Muscle layer of duodenum (tissue), 2 donors: Measurements from ENCODE around the gene IBTK.
A peak's percentile ranks its signal among the peaks of the same experiment; 100 is the strongest.
"Not testable (repeated sequence)": the region's sequence is repeated elsewhere in the genome, so short reads cannot be mapped to it uniquely, and the experiment has no call there.

Experiments used
- H3K27ac ChIP-seq: one replicate; pipeline ENCODE4 v1.7.0; 2013; ENCODE audit warnings: mild to moderate bottlenecking, low read length
- H3K27me3 ChIP-seq: one replicate; pipeline ENCODE4 v1.7.0; 2013; ENCODE audit warnings: low read depth, mild to moderate bottlenecking, control low read depth, low read length
- H3K36me3 ChIP-seq, 2 donors: one replicate each; pipeline ENCODE4 v1.7.0; 2013; ENCODE audit warnings: low read length in 2 of 2, control low read depth in 1 of 2, mild to moderate bottlenecking in 1 of 2; ENCODE audit not compliant: insufficient read depth in 2 of 2, control insufficient read depth in 1 of 2
- H3K4me1 ChIP-seq, 2 donors: one replicate each; pipeline ENCODE4 v1.7.0; 2013; ENCODE audit warnings: low read length in 2 of 2, mild to moderate bottlenecking in 2 of 2, control low read depth in 1 of 2, moderate library complexity in 1 of 2; ENCODE audit not compliant: insufficient read depth in 2 of 2, control insufficient read depth in 1 of 2
- H3K4me3 ChIP-seq, 2 donors: one replicate each; pipeline ENCODE4 v1.7.0; 2013; ENCODE audit warnings: low read length in 2 of 2, low read depth in 1 of 2, mild to moderate bottlenecking in 1 of 2
- H3K9me3 ChIP-seq, 2 donors: one replicate each; pipeline ENCODE4 v1.7.0; 2013; ENCODE audit warnings: low read length in 2 of 2, control low read depth in 1 of 2, mild to moderate bottlenecking in 1 of 2; ENCODE audit not compliant: control insufficient read depth in 1 of 2
- donor health status: healthy.

Gene IBTK

GRCh38 chr6:82172594-82172993 lies 75.0 kb downstream of the IBTK start:
- Histone ChIP-seq H3K27ac (no peak overlapping the region), H3K9me3 (no peaks in the 10 kb centered on the region), H3K27me3 (no peaks in the 10 kb centered on the region), H3K4me1 (no peaks in the 10 kb centered on the region), H3K36me3 (peaks cover 28 to 31% of the 10 kb centered on the region in 2 donors), H3K4me3 (no peak overlapping the region)

DNA sequence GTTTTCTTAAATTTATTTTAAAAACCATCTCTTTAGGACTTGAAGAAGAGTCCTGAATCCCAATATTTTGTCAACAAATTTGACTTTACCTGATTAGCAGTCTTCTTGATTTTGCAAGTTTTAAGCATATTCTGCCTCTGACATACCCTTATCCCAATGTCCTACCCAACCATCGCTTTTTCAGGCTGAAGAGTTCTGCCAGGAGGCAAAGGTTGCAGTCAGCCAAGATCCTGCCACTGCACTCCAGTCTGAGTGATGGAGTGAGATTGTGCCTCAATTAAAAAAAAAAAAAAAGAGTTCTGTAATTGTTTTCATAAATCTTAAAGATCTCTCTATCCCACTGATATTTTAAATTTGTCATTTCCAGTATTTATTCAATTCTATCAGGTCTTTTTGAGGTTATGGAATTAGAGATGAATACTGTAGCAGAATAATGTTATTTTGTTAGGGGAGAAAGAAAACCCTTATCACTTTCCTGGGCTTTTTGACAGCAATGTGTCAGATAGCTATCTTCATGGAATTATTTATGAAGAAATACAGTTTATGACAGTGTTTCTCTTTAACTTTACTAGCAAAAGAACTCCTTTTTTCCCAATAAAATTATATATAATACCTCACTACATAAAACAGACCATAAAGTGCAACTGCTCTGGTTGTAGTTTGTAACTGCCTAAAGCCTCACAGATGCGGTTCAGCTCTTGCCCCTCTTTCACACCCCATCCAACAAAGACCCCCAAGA lies 78.2 kb downstream of the IBTK start:
- Histone ChIP-seq H3K36me3 (peaks cover 23 to 30% of the 10 kb centered on the region in 2 donors), H3K4me1 (no peaks in the 10 kb centered on the region), H3K9me3 (no peaks in the 10 kb centered on the region), H3K4me3 (no peak overlapping the region), H3K27me3 (no peaks in the 10 kb centered on the region), H3K27ac (no peak overlapping the region)

DNA sequence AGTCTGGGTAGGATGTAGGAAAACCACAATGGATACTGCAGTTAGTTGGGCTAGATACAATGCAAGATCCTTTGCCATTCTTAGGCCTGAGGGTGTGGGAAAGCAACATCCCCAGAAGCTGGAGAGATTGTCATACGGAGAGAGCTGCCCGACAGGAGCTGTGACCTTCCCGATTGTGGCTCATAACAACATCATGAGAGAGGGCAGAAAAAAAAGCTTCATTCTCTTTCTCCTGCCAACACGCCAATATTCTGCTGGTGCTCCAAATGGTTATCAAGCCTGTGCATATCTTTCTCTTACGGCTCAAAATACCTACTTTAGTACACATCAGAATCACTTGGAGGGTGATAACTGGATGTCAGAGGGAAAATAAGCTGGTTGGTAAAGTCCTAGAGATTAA lies 81.1 kb downstream of the IBTK start:
- Histone ChIP-seq H3K36me3 (peaks cover 10 to 12% of the 10 kb centered on the region in 2 donors), H3K27me3 (no peaks in the 10 kb centered on the region), H3K4me3 (no peak overlapping the region), H3K9me3 (no peaks in the 10 kb centered on the region), H3K27ac (no peak overlapping the region), H3K4me1 (no peaks in the 10 kb centered on the region)

DNA sequence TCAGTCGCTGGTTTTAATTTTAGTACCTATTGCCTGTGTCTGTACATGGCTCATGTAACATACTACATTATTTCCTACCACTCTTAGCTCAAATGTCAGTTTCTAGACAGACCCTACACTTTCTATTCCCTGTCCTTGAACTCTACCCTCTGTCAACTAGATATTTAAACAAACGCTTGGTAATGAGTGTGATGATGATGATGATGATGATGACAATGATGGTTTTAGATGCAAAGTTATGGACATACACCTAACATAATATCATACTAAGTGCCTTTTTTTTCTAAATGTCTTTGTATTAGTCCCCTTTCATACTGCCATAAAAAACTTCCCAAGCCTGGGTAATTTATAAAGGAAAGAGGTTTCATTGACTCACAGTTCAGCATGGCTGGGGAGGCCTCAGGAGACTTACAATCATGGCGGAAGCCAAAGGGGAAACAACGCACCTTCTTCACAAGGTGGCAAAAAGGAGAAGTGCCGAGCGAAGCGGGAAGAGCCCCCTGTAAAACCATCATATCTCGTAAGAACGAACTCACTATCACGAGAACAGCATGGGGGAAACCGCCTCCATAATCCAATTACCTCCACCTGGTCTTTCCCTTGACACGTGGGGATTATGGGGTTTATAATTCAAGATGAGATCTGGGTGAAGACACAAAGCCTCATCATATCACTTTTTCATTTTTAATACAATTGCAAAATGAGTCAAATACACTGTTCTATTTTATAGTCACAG lies 87.1 kb downstream of the IBTK start:
- Histone ChIP-seq H3K9me3 (no peaks in the 10 kb centered on the region), H3K4me1 (no peaks in the 10 kb centered on the region), H3K36me3 (no peaks in the 10 kb centered on the region), H3K27ac (no peak overlapping the region), H3K27me3 (no peaks in the 10 kb centered on the region), H3K4me3 (no peak overlapping the region)

- H3K27me3 ChIP-seq, H3K36me3 ChIP-seq, H3K9me3 ChIP-seq, H3K4me3 ChIP-seq, H3K4me1 ChIP-seq, H3K27ac ChIP-seq: not testable (repeated sequence)
These were observed 94.8 kb downstream of the IBTK start for GRCh38 chr6:82152786-82153185.

GRCh38 chr6:82151147-82151546 lies 96.4 kb downstream of the IBTK start:
- H3K9me3 ChIP-seq, H3K4me3 ChIP-seq, H3K27me3 ChIP-seq, H3K27ac ChIP-seq, H3K36me3 ChIP-seq, H3K4me1 ChIP-seq: not testable (repeated sequence)

- Histone ChIP-seq H3K4me1 (no peaks in the 10 kb centered on the region), H3K36me3 (peaks cover 0 to 5% of the 10 kb centered on the region in 2 donors), H3K27me3 (no peaks in the 10 kb centered on the region), H3K4me3 (no peak overlapping the region), H3K27ac (no peak overlapping the region), H3K9me3 (no peaks in the 10 kb centered on the region)
These were observed 101.6 kb downstream of the IBTK start for GRCh38 chr6:82145926-82146452.

- Histone ChIP-seq H3K27ac (no peak overlapping the region), H3K27me3 (no peaks in the 10 kb centered on the region), H3K4me1 (no peaks in the 10 kb centered on the region), H3K4me3 (no peak overlapping the region), H3K9me3 (no peaks in the 10 kb centered on the region), H3K36me3 (peaks cover 0 to 5% of the 10 kb centered on the region in 2 donors)
These were observed 102.6 kb downstream of the IBTK start for GRCh38 chr6:82144852-82145340.

DNA sequence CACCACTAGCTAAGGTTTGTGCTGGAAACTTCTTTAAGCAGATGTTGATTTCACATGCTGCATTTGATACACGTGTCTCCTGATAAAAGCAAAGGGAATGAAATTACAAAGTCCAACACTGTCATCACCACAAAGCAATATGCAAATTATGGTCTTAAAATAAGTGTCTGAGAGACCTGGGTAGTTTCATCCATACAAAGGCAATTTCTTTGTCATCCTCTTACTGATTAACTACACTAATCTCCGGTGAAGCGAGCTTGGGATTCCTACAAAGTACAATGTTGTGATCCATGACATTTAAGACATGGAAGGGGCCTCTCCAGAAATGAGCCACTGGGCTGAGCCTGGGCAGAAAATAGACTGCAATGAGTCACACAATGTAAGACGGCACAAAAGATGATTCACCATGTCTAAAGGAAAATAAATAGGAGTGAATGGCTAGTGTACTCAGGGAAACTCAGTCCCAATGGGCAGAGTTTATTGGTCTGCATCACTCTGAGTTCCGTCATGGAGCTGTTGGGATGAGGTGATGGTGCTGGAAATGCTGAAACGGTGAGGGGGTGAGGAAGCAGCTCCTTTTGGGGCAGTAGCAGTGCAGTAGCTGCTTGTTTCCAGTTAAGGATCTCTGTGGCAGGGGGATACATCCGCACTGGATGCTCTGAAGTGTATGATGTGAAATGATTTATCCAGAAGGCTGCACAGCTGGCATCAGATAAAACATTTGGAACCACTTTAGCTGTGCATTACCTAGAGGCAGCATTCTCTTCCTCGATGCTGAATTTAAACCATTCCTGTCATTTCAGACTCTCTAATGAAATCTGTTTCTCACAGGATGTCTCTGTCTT lies 103.3 kb downstream of the IBTK start:
- H3K36me3 ChIP-seq: peaks cover 0 to 5% of the 10 kb centered on the region in 2 donors
- no peaks in the 10 kb centered on the region for H3K4me1 ChIP-seq
- no peaks in the 10 kb centered on the region for H3K9me3 ChIP-seq
- no peaks in the 10 kb centered on the region for H3K27me3 ChIP-seq
- H3K27ac ChIP-seq: peak overlapping the region; percentile 15
- H3K4me3 ChIP-seq: no peak overlapping the region

- Histone ChIP-seq H3K27me3 (no peaks in the 10 kb centered on the region), H3K27ac (no peak overlapping the region), H3K4me3 (no peak overlapping the region), H3K9me3 (no peaks in the 10 kb centered on the region), H3K4me1 (no peaks in the 10 kb centered on the region), H3K36me3 (peaks cover 0 to 5% of the 10 kb centered on the region in 2 donors)
These were observed 104.5 kb downstream of the IBTK start for GRCh38 chr6:82143041-82143481.

DNA sequence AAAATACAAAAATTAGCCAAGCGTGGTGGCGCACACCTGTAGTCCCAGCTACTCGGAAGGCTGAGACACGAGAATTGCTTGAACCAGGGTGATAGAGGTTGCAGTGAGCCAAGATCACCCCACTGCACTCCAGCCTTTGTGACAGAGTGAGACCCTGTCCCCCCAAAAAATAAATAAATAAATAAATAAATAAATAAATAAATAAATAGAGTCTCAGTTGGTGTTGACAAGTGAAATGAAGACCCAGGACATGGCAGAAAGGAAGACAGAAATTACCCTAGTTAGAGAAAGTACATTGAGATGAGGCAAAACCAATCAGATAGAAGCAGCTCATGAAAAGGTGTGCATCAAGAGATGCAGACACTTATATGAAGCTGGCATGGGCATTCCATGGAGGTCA lies 105.0 kb downstream of the IBTK start:
- no peak overlapping the region for H3K4me3 ChIP-seq
- H3K27me3 ChIP-seq: no peaks in the 10 kb centered on the region
- H3K9me3 ChIP-seq: no peaks in the 10 kb centered on the region
- H3K27ac ChIP-seq: no peak overlapping the region
- H3K4me1 ChIP-seq: no peaks in the 10 kb centered on the region
- H3K36me3 ChIP-seq: peaks cover 0 to 5% of the 10 kb centered on the region in 2 donors
